ENCODE measurements around the gene SZT2.

The SZT2 gene

GRCh38 chr1:43370564-43370963, 19.1 kb upstream of the SZT2 start:
- H2BK120ac ChIP-seq (ENCODE audit: insufficient read depth, low read length, poor library complexity) = no peak overlapping the region
- H3K23ac ChIP-seq (ENCODE audit: low read length) = no peak overlapping the region
- no peak for DNase-seq
- no peak overlapping the region for H4K91ac ChIP-seq (ENCODE audit: low read depth, low read length)
- no peaks in the 10 kb centered on the region for H3K27me3 ChIP-seq (ENCODE audit: insufficient read depth, low read length)
- no peak overlapping the region for H4K8ac ChIP-seq (ENCODE audit: low read depth, low read length)
- WGBS (ENCODE audit: extremely low coverage, insufficient coverage, insufficient read length) = no CpG with 5 or more reads among the region's 4 CpGs
- H2BK5ac ChIP-seq (ENCODE audit: low read depth, low read length, poor library complexity) = no peak overlapping the region
- H3K79me1 ChIP-seq (ENCODE audit: low read length) = peaks cover 20% of the 10 kb centered on the region
- H3K79me2 ChIP-seq (ENCODE audit: control insufficient read depth, insufficient read depth, low read length, poor library complexity) = peaks cover 14% of the 10 kb centered on the region
- H2BK12ac ChIP-seq (ENCODE audit: low read length) = no peak overlapping the region
- H3K4me3 ChIP-seq (ENCODE audit: low read depth, low read length) = no peak overlapping the region
- no peak overlapping the region for H3K9ac ChIP-seq (ENCODE audit: low read length)
- H3K4ac ChIP-seq (ENCODE audit: low read depth, low read length) = no peak overlapping the region
- no peak overlapping the region for H3K18ac ChIP-seq (ENCODE audit: low read length)
- no peak overlapping the region for H3K27ac ChIP-seq (ENCODE audit: low read depth, low read length)
- no peaks in the 10 kb centered on the region for H3K9me3 ChIP-seq (ENCODE audit: insufficient read depth, low read depth, low read length)
- H2AFZ ChIP-seq (ENCODE audit: insufficient read depth, low read length, poor library complexity) = no peak overlapping the region
- H2AK5ac ChIP-seq (ENCODE audit: low read length) = no peak overlapping the region
- H3K4me1 ChIP-seq (ENCODE audit: control insufficient read depth in 1 of 2, insufficient read depth in 2 of 2, low read length in 2 of 2) = peaks cover 21 to 29% of the 10 kb centered on the region in 2 experiments
- H3K14ac ChIP-seq (ENCODE audit: low read length) = no peak overlapping the region
- H4K12ac ChIP-seq (ENCODE audit: low read depth, low read length) = no peak overlapping the region
- H3K36me3 ChIP-seq (ENCODE audit: control insufficient read depth in 1 of 2, insufficient read depth in 2 of 2, low read length in 2 of 2) = peaks cover 0 to under 1% of the 10 kb centered on the region in 2 experiments
- H3K4me2 ChIP-seq (ENCODE audit: low read length) = no peak overlapping the region

GRCh38 chr1:43372172-43372571, 17.5 kb upstream of the SZT2 start:
- Histone ChIP-seq H2BK12ac (ENCODE audit: low read length) (no peak overlapping the region), H3K27ac (ENCODE audit: low read depth, low read length) (no peak overlapping the region), H3K27me3 (ENCODE audit: insufficient read depth, low read length) (no peaks in the 10 kb centered on the region), H3K4me1 (ENCODE audit: control insufficient read depth in 1 of 2, insufficient read depth in 2 of 2, low read length in 2 of 2) (peaks cover 7 to 14% of the 10 kb centered on the region in 2 experiments), H3K18ac (ENCODE audit: low read length) (no peak overlapping the region), H3K4me3 (ENCODE audit: low read depth, low read length) (no peak overlapping the region), H4K12ac (ENCODE audit: low read depth, low read length) (no peak overlapping the region), H3K79me2 (ENCODE audit: control insufficient read depth, insufficient read depth, low read length, poor library complexity) (peaks cover 8% of the 10 kb centered on the region), H3K23ac (ENCODE audit: low read length) (no peak overlapping the region), H3K9ac (ENCODE audit: low read length) (no peak overlapping the region), H3K4ac (ENCODE audit: low read depth, low read length) (no peak overlapping the region), H2AK5ac (ENCODE audit: low read length) (no peak overlapping the region), H4K91ac (ENCODE audit: low read depth, low read length) (no peak overlapping the region), H2BK120ac (ENCODE audit: insufficient read depth, low read length, poor library complexity) (no peak overlapping the region), H3K4me2 (ENCODE audit: low read length) (no peak overlapping the region), H3K9me3 (ENCODE audit: insufficient read depth, low read depth, low read length) (no peaks in the 10 kb centered on the region), H4K8ac (ENCODE audit: low read depth, low read length) (no peak overlapping the region), H3K36me3 (ENCODE audit: control insufficient read depth in 1 of 2, insufficient read depth in 2 of 2, low read length in 2 of 2) (no peaks in the 10 kb centered on the region), H2BK5ac (ENCODE audit: low read depth, low read length, poor library complexity) (no peak overlapping the region), H3K14ac (ENCODE audit: low read length) (no peak overlapping the region), H3K79me1 (ENCODE audit: low read length) (peaks cover 13% of the 10 kb centered on the region), H2AFZ (ENCODE audit: insufficient read depth, low read length, poor library complexity) (no peak overlapping the region)
- DNase-seq = no peak
- WGBS (ENCODE audit: extremely low coverage, insufficient coverage, insufficient read length) = no CpG with 5 or more reads among the region's 5 CpGs

GRCh38 chr1:43373066-43373940, 16.4 kb upstream of the SZT2 start:
- peaks cover 7 to 14% of the 10 kb centered on the region in 2 experiments for H3K4me1 ChIP-seq (ENCODE audit: control insufficient read depth in 1 of 2, insufficient read depth in 2 of 2, low read length in 2 of 2)
- no peak overlapping the region for H3K27ac ChIP-seq (ENCODE audit: low read depth, low read length)
- no peak overlapping the region for H2BK120ac ChIP-seq (ENCODE audit: insufficient read depth, low read length, poor library complexity)
- no peak overlapping the region for H3K4me3 ChIP-seq (ENCODE audit: low read depth, low read length)
- no peaks in the 10 kb centered on the region for H3K36me3 ChIP-seq (ENCODE audit: control insufficient read depth in 1 of 2, insufficient read depth in 2 of 2, low read length in 2 of 2)
- peak; percentile 75 to 86 for DNase-seq
- H2AK5ac ChIP-seq (ENCODE audit: low read length) = no peak overlapping the region
- H3K4me2 ChIP-seq (ENCODE audit: low read length) = no peak overlapping the region
- H3K18ac ChIP-seq (ENCODE audit: low read length) = no peak overlapping the region
- no peak overlapping the region for H4K12ac ChIP-seq (ENCODE audit: low read depth, low read length)
- no peak overlapping the region for H2BK5ac ChIP-seq (ENCODE audit: low read depth, low read length, poor library complexity)
- no CpG with 5 or more reads among the region's 4 CpGs for WGBS (ENCODE audit: extremely low coverage, insufficient coverage, insufficient read length)
- no peak overlapping the region for H3K14ac ChIP-seq (ENCODE audit: low read length)
- H2AFZ ChIP-seq (ENCODE audit: insufficient read depth, low read length, poor library complexity) = no peak overlapping the region
- no peaks in the 10 kb centered on the region for H3K27me3 ChIP-seq (ENCODE audit: insufficient read depth, low read length)
- H4K91ac ChIP-seq (ENCODE audit: low read depth, low read length) = no peak overlapping the region
- no peak overlapping the region for H4K8ac ChIP-seq (ENCODE audit: low read depth, low read length)
- no peak overlapping the region for H3K23ac ChIP-seq (ENCODE audit: low read length)
- H3K79me2 ChIP-seq (ENCODE audit: control insufficient read depth, insufficient read depth, low read length, poor library complexity) = peaks cover under 1% of the 10 kb centered on the region
- H3K79me1 ChIP-seq (ENCODE audit: low read length) = peaks cover 5% of the 10 kb centered on the region
- H2BK12ac ChIP-seq (ENCODE audit: low read length) = no peak overlapping the region
- H3K4ac ChIP-seq (ENCODE audit: low read depth, low read length) = no peak overlapping the region
- no peaks in the 10 kb centered on the region for H3K9me3 ChIP-seq (ENCODE audit: insufficient read depth, low read depth, low read length)
- peak overlapping the region; percentile 23 for H3K9ac ChIP-seq (ENCODE audit: low read length)

- H4K12ac ChIP-seq (ENCODE audit: low read depth, low read length) = no peak overlapping the region
- H2AK5ac ChIP-seq (ENCODE audit: low read length) = no peak overlapping the region
- no peak overlapping the region for H3K9ac ChIP-seq (ENCODE audit: low read length)
- H3K4me3 ChIP-seq (ENCODE audit: low read depth, low read length) = no peak overlapping the region
- no peaks in the 10 kb centered on the region for H3K79me1 ChIP-seq (ENCODE audit: low read length)
- no peaks in the 10 kb centered on the region for H3K9me3 ChIP-seq (ENCODE audit: insufficient read depth, low read depth, low read length)
- H3K23ac ChIP-seq (ENCODE audit: low read length) = no peak overlapping the region
- no peak overlapping the region for H4K8ac ChIP-seq (ENCODE audit: low read depth, low read length)
- H3K79me2 ChIP-seq (ENCODE audit: control insufficient read depth, insufficient read depth, low read length, poor library complexity) = no peaks in the 10 kb centered on the region
- H2BK120ac ChIP-seq (ENCODE audit: insufficient read depth, low read length, poor library complexity) = no peak overlapping the region
- H3K4ac ChIP-seq (ENCODE audit: low read depth, low read length) = no peak overlapping the region
- no peak overlapping the region for H3K4me2 ChIP-seq (ENCODE audit: low read length)
- no peak for DNase-seq
- no peaks in the 10 kb centered on the region for H3K27me3 ChIP-seq (ENCODE audit: insufficient read depth, low read length)
- H4K91ac ChIP-seq (ENCODE audit: low read depth, low read length) = no peak overlapping the region
- H3K18ac ChIP-seq (ENCODE audit: low read length) = no peak overlapping the region
- peaks cover 0 to 3% of the 10 kb centered on the region in 2 experiments for H3K36me3 ChIP-seq (ENCODE audit: control insufficient read depth in 1 of 2, insufficient read depth in 2 of 2, low read length in 2 of 2)
- H2BK12ac ChIP-seq (ENCODE audit: low read length) = no peak overlapping the region
- no peak overlapping the region for H3K27ac ChIP-seq (ENCODE audit: low read depth, low read length)
- H3K4me1 ChIP-seq (ENCODE audit: control insufficient read depth in 1 of 2, insufficient read depth in 2 of 2, low read length in 2 of 2) = peaks cover 3 to 9% of the 10 kb centered on the region in 2 experiments
- H3K14ac ChIP-seq (ENCODE audit: low read length) = no peak overlapping the region
- no peak overlapping the region for H2BK5ac ChIP-seq (ENCODE audit: low read depth, low read length, poor library complexity)
- no peak overlapping the region for H2AFZ ChIP-seq (ENCODE audit: insufficient read depth, low read length, poor library complexity)
- WGBS (ENCODE audit: extremely low coverage, insufficient coverage, insufficient read length) = no CpG with 5 or more reads among the region's 7 CpGs
Measured at GRCh38 chr1:43376723-43377235, 12.9 kb upstream of the SZT2 start.

All from trophoblast cell (in vitro differentiated cells and primary cell).